HFFc6 (cell line): ENCODE results near the gene APBB2. TPM values are rescaled to one million over a fixed set of nuclear protein-coding genes. Genes with fewer than 3 reads are reported as not detected.

Source experiments
- DNase-seq: peaks from one replicate; pipeline ENCODE4 v3.0.0-alpha.2; 2018
- H3K27ac Mint-ChIP-seq: 2 replicates; pipeline ENCODE4 v1.8.0; 2020; ENCODE audit warnings: mild to moderate bottlenecking, mixed read lengths
- H3K27me3 Mint-ChIP-seq: 2 replicates; pipeline ENCODE4 v1.8.0; 2021; ENCODE audit warnings: mild to moderate bottlenecking, moderate library complexity, mixed read lengths; ENCODE audit not compliant: insufficient read depth
- H3K36me3 Mint-ChIP-seq: 2 replicates; pipeline ENCODE4 v1.8.0; 2021; ENCODE audit warnings: low read depth, mixed read lengths
- H3K4me1 Mint-ChIP-seq: 2 replicates; pipeline ENCODE4 v1.8.0; 2020; ENCODE audit warnings: low read depth, mixed read lengths
- H3K4me3 Mint-ChIP-seq: 2 replicates; pipeline ENCODE4 v1.8.0; 2020; ENCODE audit warnings: mild to moderate bottlenecking, moderate library complexity, mixed read lengths
- H3K9me3 Mint-ChIP-seq: 2 replicates; pipeline ENCODE4 v1.8.0; 2020; ENCODE audit warnings: mild to moderate bottlenecking, mixed read lengths
- total RNA-seq, 6 experiments: library from RNA; stranded (reverse); fragmentation: NEBNext Ultra II Directional; extraction: Animal tissue kit (Norgen Biotek cat#: 25700); gene quantifications; 2 replicates in 1 of 6; 3 replicates in 5 of 6; pipeline ENCODE4 v1.2.3, GENCODE V29; 2021
- TF ChIP-seq, protein P1 (sequence below): fragments of 200-600 bp; sonication (generic); IDR thresholded peaks from 2 replicates; pipeline ENCODE4 v1.5.0; 2021; ENCODE audit warnings: antibody characterized with exemption, mild to moderate bottlenecking

APBB2 gene
- total RNA-seq, 6 experiments from 2014 or later = 32.4 to 45.5 (median 35.8) TPM

DNA sequence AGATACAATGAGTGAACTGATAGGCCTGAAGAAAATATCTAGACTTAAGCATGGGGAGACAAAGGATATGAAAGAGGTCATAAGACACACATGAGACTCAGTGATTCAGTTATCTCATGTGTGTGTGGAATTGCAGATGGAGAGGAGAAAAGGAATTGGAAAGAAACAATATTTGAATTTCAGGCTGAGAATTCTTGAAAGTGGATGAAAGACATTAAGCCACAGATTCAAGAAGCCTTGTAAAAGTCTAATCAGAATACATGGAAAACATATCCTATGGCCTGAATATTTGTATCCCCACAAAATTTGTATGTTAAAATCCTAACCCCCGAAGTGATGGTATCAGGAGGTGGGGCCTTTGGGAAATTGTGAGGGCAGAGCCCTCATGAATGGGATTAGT is 436.3 kb downstream of the APBB2 start:
- Mint-ChIP-seq H3K36me3 (peaks cover 4% of the 10 kb centered on the region; the same call in 1 of the 2 replicates), H3K27me3 (peaks cover 22% of the 10 kb centered on the region), H3K27ac (no peak overlapping the region), H3K4me3 (no peak overlapping the region), H3K9me3 (peaks cover 4% of the 10 kb centered on the region; the same call in 1 of the 2 replicates), H3K4me1 (no peaks in the 10 kb centered on the region)
- no peak for DNase-seq
- TF ChIP-seq, protein P1, sequence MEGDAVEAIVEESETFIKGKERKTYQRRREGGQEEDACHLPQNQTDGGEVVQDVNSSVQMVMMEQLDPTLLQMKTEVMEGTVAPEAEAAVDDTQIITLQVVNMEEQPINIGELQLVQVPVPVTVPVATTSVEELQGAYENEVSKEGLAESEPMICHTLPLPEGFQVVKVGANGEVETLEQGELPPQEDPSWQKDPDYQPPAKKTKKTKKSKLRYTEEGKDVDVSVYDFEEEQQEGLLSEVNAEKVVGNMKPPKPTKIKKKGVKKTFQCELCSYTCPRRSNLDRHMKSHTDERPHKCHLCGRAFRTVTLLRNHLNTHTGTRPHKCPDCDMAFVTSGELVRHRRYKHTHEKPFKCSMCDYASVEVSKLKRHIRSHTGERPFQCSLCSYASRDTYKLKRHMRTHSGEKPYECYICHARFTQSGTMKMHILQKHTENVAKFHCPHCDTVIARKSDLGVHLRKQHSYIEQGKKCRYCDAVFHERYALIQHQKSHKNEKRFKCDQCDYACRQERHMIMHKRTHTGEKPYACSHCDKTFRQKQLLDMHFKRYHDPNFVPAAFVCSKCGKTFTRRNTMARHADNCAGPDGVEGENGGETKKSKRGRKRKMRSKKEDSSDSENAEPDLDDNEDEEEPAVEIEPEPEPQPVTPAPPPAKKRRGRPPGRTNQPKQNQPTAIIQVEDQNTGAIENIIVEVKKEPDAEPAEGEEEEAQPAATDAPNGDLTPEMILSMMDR = no peak

DNA sequence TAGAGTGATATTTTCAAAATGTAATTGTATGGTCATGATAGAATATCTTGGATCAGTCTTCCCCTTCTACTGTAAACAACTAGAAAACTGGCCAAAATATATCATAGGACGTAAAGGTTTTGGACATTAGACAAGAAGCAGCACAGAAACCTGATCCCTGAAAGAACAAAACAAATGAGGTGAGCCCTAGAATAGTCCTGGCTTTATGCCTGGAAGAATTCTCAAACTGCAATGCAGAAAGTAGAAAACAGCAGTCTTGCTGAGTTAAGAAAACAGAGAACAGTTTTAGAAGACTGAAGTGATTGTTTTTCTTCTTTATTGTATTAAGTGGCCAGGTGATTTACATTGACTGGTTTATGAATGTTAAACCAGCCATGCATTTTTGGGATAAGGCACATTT is 445.1 kb downstream of the APBB2 start:
- H3K27ac Mint-ChIP-seq = no peak overlapping the region
- TF ChIP-seq, protein P1 = no peak
- no peak for DNase-seq
- no peak overlapping the region for H3K4me3 Mint-ChIP-seq
- no peaks in the 10 kb centered on the region for H3K36me3 Mint-ChIP-seq
- H3K4me1 Mint-ChIP-seq = no peaks in the 10 kb centered on the region
- H3K27me3 Mint-ChIP-seq = peaks cover 12% of the 10 kb centered on the region
- H3K9me3 Mint-ChIP-seq = no peaks in the 10 kb centered on the region

DNA sequence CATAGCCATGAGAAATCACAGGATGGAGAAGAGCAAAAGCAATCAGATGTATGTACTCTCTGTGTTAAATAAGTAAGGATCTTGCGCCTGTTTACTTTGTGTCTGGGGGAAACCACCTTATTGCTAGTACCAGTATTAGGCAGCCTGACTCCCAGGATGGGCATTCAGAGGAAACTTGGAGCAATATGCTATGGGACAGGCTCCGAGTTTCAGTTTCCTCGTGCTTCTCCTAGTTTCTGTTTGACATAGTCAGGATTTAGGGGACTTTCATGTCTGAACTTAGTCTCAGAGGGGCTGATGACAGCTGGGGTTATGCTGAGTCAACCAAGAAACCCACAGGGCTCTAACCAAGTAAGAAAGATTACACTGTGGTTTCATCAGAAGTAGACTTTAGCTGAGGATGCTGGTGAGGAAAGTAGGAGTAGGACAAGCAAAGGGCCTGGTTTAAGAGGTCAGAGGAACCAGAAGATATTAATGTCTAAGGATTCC is 451.1 kb downstream of the APBB2 start:
- Mint-ChIP-seq H3K27ac (no peak overlapping the region), H3K9me3 (no peaks in the 10 kb centered on the region), H3K4me1 (no peaks in the 10 kb centered on the region), H3K27me3 (peaks cover 9% of the 10 kb centered on the region), H3K36me3 (no peaks in the 10 kb centered on the region), H3K4me3 (no peak overlapping the region)
- TF ChIP-seq, protein P1 = no peak
- DNase-seq = no peak

Other genes with a start within 250 kb of the APBB2 start
- gene UCHL1, start 42.4 kb upstream of the APBB2 start, total RNA-seq = 100 to 1,000 TPM; 349 to 502 (median 461) TPM